MV-4-11 (cell line): Measurements from ENCODE around the gene UIMC1.
A peak's percentile ranks its signal among the peaks of the same experiment; 100 is the strongest.

Experiments
- DNase-seq: peaks from one replicate; lab custom pipeline; 2025; lab: John Stamatoyannopoulos, UW

The UIMC1 gene

GRCh38 chr5:176902102-176902814 is 104.3 kb downstream of the UIMC1 start:
- DNase-seq: no peak

DNA sequence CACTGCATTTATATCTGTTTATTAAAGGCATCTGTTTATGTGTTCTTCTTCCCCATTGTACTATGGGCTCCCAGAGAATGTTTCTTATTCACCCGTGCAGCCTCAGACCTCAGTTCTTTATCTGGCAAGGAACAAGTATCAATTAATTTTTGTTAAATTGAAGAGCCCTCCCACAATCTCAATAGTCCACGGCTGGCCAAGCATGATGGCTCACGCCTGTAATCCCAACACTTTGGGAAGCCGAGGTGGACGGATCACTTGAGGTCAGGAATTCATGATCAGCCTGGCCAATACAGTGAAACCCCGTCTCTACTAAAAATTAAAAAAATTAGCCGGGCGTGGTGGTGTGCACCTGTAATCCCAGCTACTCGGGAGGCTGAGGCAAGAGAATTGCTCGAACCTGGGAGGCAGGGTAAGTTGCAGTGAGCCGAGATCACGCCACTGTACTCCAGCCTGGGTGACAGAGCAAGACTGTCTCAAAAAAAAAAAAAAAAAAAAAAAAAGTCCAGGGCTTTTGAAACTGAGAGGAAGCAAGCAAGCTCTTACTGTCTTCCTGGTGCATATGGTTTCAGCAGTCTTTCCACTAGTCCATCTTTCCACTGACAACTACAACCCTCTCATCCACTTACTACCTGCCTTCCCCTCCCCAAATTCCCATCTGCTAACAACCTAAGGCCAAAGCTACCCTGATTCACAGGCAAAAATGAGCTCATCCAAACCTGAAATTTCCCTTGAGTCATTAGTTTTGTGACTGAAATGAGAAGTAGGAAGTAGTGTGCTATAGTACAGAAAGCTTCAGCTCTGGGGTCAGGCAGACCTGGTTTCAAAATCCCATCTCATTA is 105.1 kb downstream of the UIMC1 start:
- DNase-seq: peak; percentile 75

GRCh38 chr5:176900780-176901204 is 105.8 kb downstream of the UIMC1 start:
- no peak for DNase-seq

GRCh38 chr5:176899946-176900779 is 106.4 kb downstream of the UIMC1 start:
- no peak for DNase-seq

- DNase-seq: peak; percentile 91
Measured at GRCh38 chr5:176899296-176899891, 107.2 kb downstream of the UIMC1 start, which contains the start of gene HK3. TSS of gene HK3 (minus strand) at chr5:176899346. CDS start at chr5:176896159, 3,187 bp downstream.

- DNase-seq: no peak
Measured at GRCh38 chr5:176897263-176897662, 109.3 kb downstream of the UIMC1 start.

- peak; percentile 34 for DNase-seq
Measured at GRCh38 chr5:176895831-176896230, 110.7 kb downstream of the UIMC1 start.

DNA sequence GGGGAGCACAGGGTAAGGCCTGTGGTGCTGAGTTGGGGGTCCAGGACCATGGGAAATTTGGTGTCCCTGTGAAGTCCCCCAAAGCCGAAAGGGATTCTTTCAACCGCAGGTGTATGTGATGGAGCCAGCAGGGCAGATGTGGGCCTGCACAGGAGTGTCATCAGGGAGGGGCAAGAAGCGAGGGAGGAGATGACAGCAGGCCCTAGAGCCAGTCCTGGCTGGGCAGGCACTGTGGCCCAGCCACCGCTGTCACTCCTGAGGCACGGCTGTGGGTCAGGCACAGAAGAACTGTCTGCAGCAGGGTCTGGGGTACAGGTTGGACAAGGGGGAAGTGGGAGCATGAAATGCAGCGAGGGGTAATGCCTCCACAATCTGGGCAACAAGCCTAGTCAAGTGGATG is 112.3 kb downstream of the UIMC1 start:
- DNase-seq: peak; percentile 16

- no peak for DNase-seq
Measured at GRCh38 chr5:176892663-176893062, 113.9 kb downstream of the UIMC1 start.

DNA sequence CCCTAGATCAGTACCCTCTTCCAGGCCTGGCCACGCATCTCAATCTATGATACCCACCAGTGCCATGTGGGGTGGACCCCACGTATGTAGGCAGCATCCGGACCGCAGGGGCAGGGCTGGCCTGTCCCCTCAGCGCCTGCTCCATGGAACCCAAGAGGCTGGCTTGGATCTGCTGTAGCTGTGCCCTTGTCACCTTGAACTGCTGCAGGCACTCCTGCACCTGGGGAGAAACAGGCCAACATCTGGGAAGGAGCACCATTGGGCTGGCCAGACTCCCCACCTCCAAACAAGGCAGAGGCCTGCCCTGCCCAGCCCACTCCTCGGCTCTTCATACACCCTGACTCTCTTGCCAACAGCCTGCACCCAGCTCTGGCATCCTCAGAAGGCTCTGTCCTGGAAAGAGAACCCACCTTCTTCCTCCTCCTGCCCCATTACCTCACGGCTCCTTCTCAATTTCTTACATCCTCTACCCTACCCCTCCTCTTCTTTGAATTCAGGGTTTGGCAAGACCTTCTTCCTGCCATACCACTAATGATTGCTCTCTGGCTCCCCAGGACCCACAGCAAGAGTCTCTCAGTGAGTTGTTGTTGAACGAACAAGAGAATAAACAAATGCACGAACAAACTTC is 115.1 kb downstream of the UIMC1 start:
- DNase-seq: no peak

- DNase-seq: no peak
Measured at GRCh38 chr5:176890455-176891330, 115.9 kb downstream of the UIMC1 start.

GRCh38 chr5:176889321-176890280 is 117.0 kb downstream of the UIMC1 start:
- DNase-seq: no peak

- no peak for DNase-seq
Measured at GRCh38 chr5:176888865-176889165, 117.8 kb downstream of the UIMC1 start.

DNA sequence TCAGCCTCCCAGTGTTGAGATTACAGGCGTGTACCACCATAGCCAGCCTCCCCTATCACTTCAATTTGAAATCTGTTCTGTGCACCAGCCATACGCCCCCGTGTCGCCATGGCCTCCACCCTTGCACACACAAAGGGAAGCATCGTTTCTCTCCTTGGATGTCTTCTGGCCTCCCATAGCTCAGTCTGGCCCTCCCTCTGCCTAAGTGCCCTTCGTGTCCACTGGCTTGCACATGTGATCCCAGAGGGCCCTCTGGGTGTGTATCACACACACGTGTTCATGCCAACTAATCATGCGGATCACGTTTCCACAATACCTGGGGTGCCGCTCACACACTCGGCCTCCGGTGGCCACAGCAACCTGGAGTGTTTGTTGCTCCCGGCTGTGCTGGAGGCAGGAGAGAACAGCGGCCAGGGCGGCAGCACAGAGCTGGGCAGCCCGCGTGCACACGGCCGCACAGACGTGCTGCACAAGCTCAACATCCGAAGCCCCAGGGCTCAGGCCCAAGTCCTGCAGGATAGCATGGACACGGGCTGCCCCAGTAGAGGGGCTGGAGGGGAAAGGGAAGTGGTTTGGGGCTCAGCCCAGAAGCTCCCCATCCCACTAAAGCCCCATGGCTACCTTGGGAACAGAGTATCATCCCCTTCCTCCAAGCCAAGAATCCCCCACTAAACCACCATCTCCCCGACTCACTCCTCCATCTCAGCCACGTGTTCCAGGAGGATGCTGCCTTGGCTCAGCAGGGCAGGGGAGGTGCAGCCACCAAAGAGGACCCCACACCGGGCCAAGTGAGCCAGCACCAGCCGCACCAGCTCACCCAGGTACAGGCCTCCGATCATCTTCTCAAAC is 118.3 kb downstream of the UIMC1 start:
- DNase-seq: no peak

GRCh38 chr5:176887252-176887849 is 119.2 kb downstream of the UIMC1 start:
- DNase-seq: no peak

DNA sequence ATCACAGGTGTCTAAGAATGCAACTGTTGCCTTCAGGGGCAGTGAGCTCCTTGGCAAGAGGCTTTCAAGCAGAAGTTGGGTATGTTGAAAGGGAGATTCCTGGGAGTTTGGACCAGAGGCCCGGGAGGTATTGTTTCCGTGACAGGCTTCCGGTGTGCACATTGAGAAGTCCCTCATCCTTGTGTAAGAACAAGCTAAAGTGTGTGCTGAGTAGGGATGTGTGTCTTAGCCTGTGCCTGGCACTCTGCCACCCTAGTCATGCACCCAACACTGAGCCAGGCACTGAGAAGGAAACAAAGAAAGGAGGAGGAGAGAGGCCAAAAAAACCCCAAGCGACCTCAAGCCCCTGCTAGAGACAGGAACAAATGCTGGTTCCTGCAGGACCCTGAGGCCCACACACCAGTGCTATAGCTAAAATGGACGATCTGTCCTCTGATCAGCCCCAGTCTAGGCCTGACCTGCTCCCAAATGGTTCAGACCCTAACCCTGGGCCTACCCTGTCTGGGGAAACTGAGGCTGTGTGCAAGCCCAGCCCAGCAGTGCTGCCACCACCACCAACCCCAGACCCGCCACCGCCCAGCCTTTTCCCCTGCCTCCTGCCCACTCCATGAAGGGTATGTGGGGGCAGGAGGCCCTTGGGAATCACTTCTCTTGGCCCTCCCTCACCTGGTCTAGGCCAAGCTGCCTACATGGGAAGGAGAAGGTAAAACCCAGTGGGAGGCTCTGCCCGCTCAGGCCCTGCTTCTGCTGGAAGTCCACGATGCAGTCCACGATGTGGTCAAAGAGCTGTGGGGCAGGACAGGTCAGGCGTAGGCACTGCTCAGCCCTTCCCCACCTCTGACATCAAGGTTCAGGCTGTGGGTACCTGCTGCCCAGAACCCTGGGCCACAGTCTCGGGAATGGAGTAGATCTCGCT is 120.0 kb downstream of the UIMC1 start:
- DNase-seq: no peak

DNA sequence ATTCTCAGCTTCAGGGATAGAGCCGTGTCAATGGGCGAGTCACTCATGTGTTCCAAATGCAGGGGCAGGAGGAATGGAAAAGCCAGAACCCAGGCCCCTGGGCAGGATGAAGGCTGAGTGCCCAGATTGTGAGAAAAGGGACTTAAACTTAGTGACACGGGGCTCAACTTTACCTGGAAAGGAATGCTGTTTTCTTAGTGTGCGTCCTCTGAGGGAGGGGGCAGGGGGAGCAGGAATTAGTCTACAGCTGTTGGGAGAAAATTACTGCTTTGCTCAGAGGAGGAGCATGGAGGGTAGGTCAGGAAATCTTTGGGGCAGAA is 122.0 kb downstream of the UIMC1 start:
- DNase-seq: no peak
